ENCODE data around the gene OVCA2.
A peak's percentile ranks its signal among the peaks of the same experiment; 100 is the strongest.

OVCA2 gene

GRCh38 chr17:2054512-2055291 is 12.9 kb downstream of the OVCA2 start, which contains the start of gene HIC1:
Gene HIC1, plus strand, starts transcription at chr17:2055103. Its CDS starts 1,588 bp downstream, at chr17:2056691.
- DNase-seq: peak; percentile 77 to 82

GRCh38 chr17:2055292-2056205 is 13.7 kb downstream of the OVCA2 start:
- peak; percentile 53 to 54 for DNase-seq

- DNase-seq: peak; percentile 53 to 61
Observed at GRCh38 chr17:2056206-2057174, 14.7 kb downstream of the OVCA2 start.

DNA sequence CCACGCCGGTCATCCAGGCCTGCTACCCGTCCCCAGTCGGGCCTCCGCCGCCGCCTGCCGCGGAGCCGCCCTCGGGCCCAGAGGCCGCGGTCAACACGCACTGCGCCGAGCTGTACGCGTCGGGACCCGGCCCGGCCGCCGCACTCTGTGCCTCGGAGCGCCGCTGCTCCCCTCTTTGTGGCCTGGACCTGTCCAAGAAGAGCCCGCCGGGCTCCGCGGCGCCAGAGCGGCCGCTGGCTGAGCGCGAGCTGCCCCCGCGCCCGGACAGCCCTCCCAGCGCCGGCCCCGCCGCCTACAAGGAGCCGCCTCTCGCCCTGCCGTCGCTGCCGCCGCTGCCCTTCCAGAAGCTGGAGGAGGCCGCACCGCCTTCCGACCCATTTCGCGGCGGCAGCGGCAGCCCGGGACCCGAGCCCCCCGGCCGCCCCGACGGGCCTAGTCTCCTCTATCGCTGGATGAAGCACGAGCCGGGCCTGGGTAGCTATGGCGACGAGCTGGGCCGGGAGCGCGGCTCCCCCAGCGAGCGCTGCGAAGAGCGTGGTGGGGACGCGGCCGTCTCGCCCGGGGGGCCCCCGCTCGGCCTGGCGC is 15.4 kb downstream of the OVCA2 start:
- no peak for DNase-seq

DNA sequence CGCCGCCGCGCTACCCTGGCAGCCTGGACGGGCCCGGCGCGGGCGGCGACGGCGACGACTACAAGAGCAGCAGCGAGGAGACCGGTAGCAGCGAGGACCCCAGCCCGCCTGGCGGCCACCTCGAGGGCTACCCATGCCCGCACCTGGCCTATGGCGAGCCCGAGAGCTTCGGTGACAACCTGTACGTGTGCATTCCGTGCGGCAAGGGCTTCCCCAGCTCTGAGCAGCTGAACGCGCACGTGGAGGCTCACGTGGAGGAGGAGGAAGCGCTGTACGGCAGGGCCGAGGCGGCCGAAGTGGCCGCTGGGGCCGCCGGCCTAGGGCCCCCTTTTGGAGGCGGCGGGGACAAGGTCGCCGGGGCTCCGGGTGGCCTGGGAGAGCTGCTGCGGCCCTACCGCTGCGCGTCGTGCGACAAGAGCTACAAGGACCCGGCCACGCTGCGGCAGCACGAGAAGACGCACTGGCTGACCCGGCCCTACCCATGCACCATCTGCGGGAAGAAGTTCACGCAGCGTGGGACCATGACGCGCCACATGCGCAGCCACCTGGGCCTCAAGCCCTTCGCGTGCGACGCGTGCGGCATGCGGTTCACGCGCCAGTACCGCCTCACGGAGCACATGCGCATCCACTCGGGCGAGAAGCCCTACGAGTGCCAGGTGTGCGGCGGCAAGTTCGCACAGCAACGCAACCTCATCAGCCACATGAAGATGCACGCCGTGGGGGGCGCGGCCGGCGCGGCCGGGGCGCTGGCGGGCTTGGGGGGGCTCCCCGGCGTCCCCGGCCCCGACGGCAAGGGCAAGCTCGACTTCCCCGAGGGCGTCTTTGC is 16.2 kb downstream of the OVCA2 start:
- peak in 1 of 2 experiments; percentile 24 for DNase-seq

DNA sequence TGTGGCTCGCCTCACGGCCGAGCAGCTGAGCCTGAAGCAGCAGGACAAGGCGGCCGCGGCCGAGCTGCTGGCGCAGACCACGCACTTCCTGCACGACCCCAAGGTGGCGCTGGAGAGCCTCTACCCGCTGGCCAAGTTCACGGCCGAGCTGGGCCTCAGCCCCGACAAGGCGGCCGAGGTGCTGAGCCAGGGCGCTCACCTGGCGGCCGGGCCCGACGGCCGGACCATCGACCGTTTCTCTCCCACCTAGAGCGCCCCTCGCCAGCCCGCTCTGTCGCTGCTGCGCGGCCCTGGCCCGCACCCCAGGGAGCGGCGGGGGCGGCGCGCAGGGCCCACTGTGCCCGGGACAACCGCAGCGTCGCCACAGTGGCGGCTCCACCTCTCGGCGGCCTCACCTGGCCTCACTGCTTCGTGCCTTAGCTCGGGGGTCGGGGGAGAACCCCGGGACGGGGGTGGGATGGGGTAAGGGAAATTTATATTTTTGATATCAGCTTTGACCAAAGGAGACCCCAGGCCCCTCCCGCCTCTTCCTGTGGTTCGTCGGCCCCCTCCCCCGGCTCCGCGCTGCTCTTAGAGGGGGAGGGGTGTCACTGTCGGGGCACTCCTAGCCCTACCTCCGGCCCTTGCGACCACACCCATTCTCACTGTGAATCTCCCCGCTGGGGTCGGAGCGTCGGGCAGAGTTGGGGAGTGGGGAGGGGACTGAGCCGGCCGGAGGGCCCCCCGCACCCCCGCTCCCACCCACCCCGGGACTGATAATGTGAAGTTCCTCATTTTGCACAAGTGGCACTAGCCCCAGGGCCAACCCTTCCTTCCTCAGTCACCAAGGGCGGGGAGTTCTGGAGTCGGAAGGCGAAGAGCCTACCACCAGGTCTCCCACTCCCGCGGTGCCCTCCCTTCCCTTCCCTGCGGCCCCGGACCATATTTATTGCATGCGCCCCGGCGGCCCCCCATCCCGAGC is 17.0 kb downstream of the OVCA2 start:
- peak; percentile 79 to 83 for DNase-seq

DNA sequence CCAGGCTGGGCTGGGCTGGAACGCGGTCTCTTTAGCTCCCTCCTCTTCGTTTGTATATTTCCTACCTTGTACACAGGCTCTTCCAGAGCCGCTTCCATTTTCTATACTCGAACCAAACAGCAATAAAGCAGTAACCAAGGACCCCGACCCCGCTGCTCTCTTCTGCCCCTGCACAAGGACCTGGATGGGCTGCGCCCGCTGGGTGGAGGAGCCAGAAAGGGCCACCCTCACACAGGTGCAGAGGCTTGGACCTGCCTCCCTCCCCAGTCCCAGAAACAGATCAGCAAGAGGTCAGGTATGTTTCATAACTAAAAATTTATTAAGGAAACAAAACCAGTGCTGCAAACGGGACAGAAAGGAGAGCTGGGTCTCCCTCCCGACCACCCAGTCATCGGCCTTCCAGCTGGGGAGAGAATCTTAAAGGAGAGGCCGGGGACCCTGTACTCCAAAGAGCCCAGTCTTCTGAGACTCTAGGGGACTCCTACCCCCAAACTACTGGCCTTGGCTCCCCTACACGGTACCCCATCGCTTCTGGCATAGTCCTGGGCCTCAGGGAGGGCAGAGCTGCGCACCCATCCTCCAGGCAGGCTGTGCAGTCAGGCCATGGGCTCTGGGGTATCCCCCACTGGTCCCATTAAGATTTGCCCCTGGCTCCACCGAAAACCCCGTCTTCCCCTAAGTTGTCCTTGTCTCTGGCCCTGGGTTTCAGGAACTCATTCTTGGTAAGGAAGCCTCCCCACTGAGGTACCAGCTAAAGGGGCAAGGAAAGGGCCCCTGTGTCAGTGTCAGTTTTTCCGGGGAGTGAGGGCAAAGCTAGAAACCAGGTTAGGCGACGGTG is 17.9 kb downstream of the OVCA2 start:
- DNase-seq: no peak

- DNase-seq: no peak
Observed at GRCh38 chr17:2060385-2060658, 18.5 kb downstream of the OVCA2 start.

DNA sequence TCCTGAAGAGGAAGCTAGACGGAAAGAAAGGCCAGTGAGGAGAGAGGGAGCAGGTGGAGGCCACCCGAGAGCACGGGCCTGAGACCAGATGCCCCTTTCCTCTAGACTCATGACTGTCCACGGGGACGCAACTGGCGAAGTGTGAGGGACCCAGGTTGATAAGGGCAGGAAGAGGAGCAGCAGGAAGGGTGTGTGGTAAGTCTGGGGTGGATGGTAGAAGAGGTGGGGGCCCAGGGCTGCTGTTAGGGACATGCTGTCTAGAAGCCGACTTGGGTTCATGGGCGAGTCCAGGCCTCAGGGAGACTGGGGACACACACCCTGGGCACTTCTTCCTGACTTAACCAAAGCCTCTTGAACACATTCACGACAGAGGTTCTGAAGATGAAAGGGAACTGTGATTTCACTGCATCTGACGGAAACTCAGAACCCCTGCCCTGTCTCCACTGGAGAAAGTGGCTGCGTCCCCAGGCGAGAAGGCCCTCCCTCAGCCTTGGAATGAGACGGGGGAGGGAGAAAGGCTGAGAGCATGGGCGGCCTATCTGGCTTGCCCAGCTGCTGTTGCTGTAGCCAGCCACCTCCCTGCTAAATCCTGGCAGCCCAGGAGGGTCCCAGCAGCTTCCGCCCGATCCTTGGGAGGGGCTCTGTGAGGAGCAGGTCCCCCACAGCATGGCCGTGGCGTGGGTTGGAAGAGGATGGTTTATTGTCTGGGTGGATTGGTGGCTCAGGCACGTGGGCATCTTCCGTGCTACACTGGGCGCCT is 19.0 kb downstream of the OVCA2 start:
- DNase-seq: no peak

GRCh38 chr17:2061441-2061958 is 19.7 kb downstream of the OVCA2 start:
- no peak for DNase-seq

GRCh38 chr17:2062571-2063183 is 20.9 kb downstream of the OVCA2 start:
- DNase-seq: no peak

DNA sequence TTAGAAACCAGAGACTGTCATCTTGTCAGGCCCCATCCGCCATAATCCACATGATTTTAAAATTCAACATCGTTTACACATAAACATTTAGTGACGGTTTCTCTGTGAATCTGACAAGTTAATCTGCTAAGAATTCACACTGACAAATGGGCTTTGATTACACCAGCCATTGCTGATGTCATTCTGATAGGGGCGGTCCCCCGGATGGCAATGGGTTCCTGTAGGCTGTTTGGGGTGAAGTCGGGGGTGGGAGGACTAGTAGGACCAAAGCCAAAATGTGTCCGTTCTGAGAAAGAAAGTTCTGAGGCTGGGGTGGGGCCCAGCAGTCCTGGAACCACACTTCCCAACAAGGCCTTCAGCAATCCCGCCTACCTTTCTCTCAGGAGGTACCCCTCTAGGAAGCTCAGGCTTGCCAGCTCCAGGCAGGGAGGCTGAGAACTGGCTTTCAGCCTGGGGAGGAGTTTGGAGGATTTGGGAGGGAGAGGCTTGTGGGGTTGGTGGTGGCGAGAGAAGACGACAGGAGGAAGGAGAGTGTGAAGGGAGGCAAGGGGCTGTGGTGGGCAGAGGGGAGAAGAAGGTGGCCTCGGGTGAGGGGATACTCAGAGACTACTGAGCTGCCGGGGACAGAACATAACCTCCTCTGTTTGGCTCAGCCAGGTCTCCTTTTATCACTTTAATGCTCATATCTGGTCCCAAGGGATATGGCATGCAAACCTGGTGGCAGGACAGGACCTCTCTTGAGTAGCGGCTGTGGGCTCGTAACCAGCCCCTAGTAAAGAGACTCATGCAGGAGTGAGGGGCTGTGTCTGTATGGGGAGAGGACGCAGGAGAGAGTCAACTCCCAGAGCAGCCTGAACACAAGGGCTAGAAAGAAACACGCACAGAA is 21.7 kb downstream of the OVCA2 start:
- no peak for DNase-seq

DNA sequence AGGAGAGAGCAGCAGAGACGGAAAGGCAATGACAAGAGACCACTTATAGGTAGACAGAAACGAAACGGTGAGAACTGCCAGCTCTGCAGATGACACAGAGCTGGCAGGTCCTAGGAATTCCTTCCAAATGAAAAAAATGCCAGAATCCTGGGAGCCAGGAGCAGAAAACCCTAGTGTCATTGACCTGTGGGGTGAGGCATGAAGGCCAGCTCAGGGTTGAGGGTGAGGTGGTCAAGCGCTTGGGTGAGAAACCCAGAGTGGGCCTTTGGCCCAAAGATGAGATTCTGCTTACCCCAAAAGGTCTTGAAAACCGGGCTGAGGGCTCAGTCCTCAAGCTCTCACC is 22.3 kb downstream of the OVCA2 start:
- DNase-seq: no peak

- no peak for DNase-seq
Observed at GRCh38 chr17:2064520-2064971, 22.7 kb downstream of the OVCA2 start.

GRCh38 chr17:2064980-2065785 is 23.4 kb downstream of the OVCA2 start:
- peak; percentile 75 to 82 for DNase-seq

DNA sequence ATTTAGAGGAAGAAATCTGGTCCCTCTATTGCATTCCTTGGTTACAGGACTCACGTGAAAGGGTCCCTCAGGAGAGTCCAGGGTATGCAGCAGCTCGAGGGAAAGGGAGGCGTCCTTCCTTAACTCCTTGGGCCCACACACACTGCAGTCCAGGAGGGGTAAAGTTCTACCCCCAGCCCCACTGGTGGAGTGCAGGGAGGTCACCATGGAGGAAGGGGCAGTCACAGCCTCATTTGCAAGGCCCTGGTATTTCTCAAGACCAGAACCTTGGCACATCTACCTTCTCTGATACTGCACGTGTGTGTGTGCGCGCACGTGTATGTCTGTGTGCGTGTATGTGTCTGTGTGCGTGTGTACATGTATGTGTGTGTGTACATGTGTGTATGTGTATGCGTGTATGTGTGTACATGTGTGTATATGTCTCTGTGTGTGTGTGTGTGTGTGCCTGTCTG is 24.2 kb downstream of the OVCA2 start:
- DNase-seq: no peak

Measured in activated CD4-positive, alpha-beta T cell treated with anti-CD3 and anti-CD28 coated beads, Interleukin-2, amount 50 U/mL, for 48 hours (primary cell).